GM15510 (cell line): Measurements from ENCODE around the gene TBCCD1.

ENCODE experiments used
- POLR2A ChIP-seq: IDR thresholded peaks from 3 replicates; pipeline ENCODE4 v1.6.1; 2011; ENCODE audit warnings: borderline replicate concordance; ENCODE audit not compliant: insufficient read length; ENCODE audit errors: extremely low read depth

Gene TBCCD1

GRCh38 chr3:186567072-186567921, at the start of gene TBCCD1:
Gene TBCCD1 (minus strand): TSS chr3:186567339. CDS start chr3:186564329, 3,010 bp downstream.
- peak; percentile 98 for TF ChIP-seq POLR2A

- no peak for TF ChIP-seq POLR2A
Observed at GRCh38 chr3:186616299-186616617, 49.1 kb upstream of the TBCCD1 start.

- TF ChIP-seq POLR2A, result no peak
Observed at GRCh38 chr3:186614597-186615483, 47.7 kb upstream of the TBCCD1 start.

DNA sequence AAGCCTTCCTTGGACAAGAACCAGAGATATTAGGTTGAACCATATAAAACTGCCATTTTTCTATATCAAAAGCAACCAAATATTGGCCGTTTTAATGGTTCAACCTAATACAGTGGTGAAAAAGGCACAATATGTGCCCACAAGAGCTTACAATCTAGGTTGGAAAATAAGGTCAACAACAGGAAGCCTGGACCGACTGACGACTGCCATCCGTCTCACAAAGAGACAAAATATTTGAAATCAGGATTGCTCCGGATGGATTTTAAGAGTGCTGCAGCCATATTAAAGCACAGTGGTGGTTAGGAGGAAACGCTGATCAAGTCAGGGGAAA, 47.1 kb upstream of the TBCCD1 start:
- TF ChIP-seq POLR2A, result no peak

DNA sequence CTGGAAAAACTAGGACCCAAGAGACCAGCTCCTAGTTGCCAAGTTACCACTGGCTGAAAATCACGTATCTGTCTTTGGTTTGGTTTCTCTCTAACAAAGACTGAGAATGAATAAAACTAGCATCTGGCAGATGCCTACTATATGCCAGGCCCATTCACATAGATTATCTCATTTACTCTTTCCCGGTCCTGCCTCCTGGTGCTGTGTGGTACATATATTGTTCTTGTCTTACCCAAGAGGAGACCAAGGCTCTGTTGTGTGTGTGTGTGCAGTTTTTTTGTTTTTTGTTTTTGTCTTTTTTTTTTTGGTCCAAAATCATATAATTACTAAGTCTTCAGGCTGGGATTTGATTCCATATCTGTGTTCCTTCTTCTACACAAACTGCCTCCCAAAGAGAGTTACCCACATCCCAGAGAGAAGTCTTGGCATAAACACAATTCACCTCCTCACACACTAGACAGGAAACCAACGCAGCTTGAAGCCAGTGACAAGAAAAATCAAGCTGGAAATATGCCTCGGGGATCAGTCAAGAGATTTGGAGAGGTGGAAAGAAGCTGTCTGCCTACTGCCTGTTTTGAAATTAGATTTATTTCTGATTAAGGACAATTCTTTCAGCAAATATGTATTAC, 46.6 kb upstream of the TBCCD1 start:
- no peak for TF ChIP-seq POLR2A

DNA sequence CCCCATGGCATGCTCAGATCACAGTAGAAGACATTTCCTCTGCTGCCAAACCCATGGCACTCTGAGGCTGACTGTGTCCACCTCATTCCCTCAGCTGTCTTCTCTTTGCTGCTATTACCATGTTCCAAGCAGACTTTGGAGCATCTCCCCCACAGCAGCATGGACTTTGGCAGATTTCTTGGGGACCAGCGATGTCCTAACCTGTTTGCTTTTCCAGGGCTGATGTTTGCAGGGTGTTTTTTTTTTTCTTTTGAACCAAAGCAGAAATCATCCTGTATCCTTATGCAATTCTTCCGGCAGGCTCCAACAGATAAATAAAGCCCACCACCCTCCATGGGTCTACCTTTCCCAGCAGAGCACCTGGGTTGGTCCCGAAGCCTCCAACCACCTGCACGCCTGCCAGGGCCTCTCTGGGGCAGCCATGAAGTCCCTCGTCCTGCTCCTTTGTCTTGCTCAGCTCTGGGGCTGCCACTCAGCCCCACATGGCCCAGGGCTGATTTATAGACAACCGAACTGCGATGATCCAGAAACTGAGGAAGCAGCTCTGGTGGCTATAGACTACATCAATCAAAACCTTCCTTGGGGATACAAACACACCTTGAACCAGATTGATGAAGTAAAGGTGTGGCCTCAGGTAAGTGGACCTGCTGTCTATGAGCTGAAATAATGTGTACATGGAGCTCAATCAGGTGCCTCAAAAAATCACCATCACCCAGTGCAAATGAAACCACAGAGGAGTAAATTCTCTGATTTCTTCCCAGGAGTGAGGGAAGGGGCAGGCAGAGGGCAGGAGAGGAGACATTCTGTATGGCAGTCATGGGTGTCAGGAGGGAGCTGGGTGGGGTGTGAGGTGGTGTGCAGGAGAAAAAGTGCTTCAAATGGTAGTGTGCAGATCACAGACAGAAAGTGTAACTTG, 45.8 kb upstream of the TBCCD1 start, which contains the start of gene AHSG:
Gene AHSG (plus strand): TSS at position 340 of the 916 bp plus-strand sequence. CDS start 82 bp downstream, at position 422.
- TF ChIP-seq POLR2A, result no peak

DNA sequence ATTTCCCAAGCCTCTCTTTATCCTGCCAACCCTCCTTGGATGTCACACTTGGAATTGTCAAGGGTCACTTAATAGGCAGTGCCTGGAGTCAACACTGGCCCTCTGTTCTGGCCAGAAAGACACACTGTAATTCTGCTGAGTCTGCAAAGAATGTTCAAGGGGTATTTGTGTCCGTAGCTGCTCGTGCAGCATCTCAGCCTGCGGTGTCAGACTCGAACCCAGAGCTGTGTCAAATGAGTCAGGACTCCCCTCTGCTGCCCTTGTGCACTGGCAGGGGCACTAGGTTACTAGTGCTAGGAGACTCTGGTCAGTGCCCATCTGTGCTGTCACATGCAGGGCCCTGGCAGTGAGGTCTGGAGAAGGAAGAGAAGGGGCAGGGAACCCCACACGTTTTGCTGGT, 44.9 kb upstream of the TBCCD1 start:
- no peak for TF ChIP-seq POLR2A

DNA sequence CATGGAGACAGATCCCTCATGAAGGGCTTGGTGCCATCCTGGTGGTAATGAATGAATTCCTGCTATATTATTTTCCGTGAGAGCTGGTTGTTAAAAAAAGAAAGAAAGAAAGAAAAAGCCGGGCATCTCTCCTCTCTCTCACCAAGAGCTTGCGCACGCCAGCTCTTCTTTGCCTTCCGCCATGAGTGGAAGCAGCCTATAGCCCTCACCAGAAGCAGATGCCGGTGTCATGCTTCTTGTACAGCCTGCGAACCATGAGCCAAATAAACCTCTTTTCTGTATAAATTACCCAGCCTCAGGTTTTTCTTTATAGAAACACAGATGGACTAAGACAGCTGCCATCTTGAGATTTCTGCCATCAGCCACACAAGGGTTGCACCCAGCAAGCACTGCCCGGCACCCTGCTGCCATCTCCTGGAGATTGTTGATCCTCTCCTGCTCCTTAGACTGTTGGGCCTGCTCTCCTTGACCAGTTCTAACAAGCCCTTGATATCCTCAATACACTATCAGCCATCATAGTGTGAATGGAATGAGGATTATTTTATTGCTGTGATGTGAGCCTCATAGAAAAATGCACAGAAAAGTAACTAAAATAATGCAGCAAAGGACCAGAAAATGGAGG, 42.2 kb upstream of the TBCCD1 start:
- TF ChIP-seq POLR2A, result no peak

DNA sequence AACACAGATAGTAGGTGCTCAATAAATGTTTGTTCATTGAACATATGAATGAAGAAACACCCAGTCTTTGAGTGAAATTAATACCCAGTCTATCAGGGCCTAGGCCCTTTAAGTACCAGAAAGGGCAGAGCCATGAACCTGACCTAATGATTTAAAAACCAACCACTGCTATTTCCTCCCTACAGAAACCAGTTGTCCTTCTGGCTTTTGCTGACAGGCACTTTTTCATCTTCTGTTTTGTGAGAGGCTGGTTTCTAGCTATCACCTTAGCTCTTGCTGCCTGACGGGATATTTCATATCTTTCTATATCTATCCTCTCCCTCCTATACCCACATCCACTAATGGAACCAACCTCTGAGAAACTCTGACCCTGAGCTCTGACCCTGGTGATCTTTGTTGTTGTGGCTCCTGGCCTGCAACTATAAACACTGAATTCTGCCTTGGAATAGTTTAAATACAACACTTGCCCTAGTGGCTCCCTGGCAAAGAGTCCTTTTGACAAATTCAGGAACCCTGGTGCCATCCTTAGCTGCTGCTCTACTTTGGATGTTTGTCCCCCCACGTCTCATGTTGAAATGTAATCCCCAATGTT, 41.6 kb upstream of the TBCCD1 start:
- TF ChIP-seq POLR2A, result no peak

DNA sequence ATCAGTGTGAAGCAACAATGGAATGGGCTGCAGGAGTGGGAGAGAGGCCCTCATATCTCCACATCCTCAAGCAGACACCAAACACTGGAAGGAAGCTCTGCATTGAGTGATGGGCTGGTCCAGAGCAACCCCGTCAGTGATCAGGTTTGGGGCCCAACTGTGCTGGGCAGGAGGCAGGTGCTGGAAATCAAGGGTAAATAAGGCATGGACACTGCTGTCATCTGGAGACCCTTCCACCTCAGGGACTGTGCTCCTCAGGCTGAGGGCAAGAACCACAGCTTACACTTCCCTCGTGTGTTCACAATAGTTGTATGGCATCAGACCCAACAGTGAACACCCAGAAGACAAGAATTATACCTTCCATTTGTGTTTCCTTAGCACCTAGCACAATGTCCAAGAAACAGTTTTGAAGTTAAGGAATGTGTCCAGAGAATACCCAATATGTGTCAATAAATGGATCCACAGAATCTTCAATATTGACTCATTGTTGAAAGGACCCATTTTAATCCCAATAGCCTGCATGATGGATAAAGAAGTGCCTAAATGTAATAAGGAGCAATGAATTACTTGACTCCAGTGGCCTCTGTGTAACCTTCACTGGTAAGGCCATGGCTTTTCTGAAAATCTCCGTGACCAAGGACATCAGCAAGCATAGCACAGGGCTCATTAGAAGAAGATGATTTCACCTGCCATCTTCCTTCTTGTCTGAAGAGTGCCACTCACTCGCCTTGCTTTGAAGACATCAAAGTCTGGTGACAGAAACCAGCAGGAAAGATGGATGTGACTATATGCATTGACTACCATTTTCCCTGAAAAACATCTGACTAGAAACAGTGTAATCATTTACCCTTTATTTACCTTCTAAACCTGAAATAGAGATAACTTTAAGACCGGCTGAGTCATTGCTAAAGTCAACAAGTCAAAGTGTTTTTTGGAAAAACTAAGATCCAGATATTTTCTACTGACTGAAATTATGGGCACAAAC, 38.7 kb upstream of the TBCCD1 start:
- TF ChIP-seq POLR2A, result no peak

DNA sequence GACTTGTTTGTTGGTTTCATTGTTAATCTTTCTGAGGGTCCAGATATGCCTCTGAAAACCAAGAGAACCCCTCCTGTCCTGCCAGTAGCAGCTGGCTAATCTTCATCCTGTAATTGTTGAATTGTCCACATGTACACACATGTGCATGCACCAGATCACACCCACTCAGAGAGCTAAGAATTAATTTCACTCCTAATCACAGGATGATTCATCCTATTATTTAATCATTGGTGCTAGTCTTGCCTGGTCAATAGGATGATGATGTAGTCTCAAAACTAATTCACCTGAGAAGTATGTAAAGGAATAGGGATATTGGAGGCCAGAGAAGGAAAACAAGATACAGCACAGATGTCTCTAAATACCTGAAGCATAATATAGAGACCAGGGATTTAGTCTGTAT, 37.9 kb upstream of the TBCCD1 start:
- no peak for TF ChIP-seq POLR2A

- TF ChIP-seq POLR2A, result no peak
Observed at GRCh38 chr3:186603159-186603558, 36.0 kb upstream of the TBCCD1 start.
